Measurements from ENCODE around the gene RTN4RL1.

GRCh38 chr17:1970843-1971384 is 54.2 kb downstream of the RTN4RL1 start:
- no peak for TF ChIP-seq CTCF (IDR thresholded peaks at IDR 0.05; ENCODE audit: low read depth, low read length)
- no peak for TF ChIP-seq POLR2A (IDR thresholded peaks at IDR 0.05; ENCODE audit: extremely low read depth, insufficient read length)
- TF ChIP-seq, protein P1, sequence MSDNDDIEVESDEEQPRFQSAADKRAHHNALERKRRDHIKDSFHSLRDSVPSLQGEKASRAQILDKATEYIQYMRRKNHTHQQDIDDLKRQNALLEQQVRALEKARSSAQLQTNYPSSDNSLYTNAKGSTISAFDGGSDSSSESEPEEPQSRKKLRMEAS (IDR thresholded peaks at IDR 0.05; ENCODE audit: low read depth, low read length): no peak
- no peak for TF ChIP-seq MYC (IDR thresholded peaks at IDR 0.05; ENCODE audit: low read depth, low read length)
